ENCODE results near the gene TNFRSF18.
A peak's percentile ranks its signal among the peaks of the same experiment; 100 is the strongest.
"Not testable (repeated sequence)": the region's sequence is repeated elsewhere in the genome, so short reads cannot be mapped to it uniquely, and the experiment has no call there.

TNFRSF18 gene

DNA sequence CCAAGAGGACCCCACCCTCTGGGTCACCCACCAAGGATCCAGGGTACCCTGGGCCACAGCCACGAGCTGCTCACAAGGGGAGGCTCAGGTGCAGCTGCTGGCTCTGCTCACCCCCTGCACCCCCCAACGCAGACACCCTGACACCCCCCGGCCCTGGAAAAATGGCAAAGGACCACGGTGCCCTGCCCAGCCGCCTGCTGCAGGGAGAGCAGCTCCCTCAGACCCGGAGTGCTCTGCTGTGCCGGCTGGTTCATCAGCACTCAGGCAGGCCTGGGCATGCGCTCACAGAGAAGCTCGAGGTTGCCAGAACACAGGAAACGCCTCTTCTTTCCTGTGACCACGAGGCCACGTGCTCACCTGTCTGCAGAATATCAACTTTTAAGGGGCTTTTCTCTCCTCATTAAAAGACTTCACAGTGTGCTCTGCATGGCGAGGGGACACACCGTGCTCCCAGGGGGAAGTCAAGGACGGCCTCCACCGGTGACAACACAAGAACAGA is 44.4 kb upstream of the TNFRSF18 start:
- POLR2A ChIA-PET, result interaction anchor here (0.5 to 0.6 kb wide), 2 partner anchors 43 to 73 kb away, joined by 3 read pairs; no protein-coding TSS in a partner anchor
- DNase-seq (ENCODE audit: extremely low spot score), result peak; percentile 83
- TF ChIP-seq, protein P1, sequence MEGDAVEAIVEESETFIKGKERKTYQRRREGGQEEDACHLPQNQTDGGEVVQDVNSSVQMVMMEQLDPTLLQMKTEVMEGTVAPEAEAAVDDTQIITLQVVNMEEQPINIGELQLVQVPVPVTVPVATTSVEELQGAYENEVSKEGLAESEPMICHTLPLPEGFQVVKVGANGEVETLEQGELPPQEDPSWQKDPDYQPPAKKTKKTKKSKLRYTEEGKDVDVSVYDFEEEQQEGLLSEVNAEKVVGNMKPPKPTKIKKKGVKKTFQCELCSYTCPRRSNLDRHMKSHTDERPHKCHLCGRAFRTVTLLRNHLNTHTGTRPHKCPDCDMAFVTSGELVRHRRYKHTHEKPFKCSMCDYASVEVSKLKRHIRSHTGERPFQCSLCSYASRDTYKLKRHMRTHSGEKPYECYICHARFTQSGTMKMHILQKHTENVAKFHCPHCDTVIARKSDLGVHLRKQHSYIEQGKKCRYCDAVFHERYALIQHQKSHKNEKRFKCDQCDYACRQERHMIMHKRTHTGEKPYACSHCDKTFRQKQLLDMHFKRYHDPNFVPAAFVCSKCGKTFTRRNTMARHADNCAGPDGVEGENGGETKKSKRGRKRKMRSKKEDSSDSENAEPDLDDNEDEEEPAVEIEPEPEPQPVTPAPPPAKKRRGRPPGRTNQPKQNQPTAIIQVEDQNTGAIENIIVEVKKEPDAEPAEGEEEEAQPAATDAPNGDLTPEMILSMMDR (IDR thresholded peaks at IDR 0.05; ENCODE audit: control extremely low read depth, extremely low read depth, low read depth, missing control alignments), result no peak
- CTCF ChIA-PET, result interaction anchor here (0.9 to 3.7 kb wide), 27 partner anchors 9 to 270 kb away, joined by 3 to 54 read pairs (median 4); partner anchors contain the start of gene PERM1

DNA sequence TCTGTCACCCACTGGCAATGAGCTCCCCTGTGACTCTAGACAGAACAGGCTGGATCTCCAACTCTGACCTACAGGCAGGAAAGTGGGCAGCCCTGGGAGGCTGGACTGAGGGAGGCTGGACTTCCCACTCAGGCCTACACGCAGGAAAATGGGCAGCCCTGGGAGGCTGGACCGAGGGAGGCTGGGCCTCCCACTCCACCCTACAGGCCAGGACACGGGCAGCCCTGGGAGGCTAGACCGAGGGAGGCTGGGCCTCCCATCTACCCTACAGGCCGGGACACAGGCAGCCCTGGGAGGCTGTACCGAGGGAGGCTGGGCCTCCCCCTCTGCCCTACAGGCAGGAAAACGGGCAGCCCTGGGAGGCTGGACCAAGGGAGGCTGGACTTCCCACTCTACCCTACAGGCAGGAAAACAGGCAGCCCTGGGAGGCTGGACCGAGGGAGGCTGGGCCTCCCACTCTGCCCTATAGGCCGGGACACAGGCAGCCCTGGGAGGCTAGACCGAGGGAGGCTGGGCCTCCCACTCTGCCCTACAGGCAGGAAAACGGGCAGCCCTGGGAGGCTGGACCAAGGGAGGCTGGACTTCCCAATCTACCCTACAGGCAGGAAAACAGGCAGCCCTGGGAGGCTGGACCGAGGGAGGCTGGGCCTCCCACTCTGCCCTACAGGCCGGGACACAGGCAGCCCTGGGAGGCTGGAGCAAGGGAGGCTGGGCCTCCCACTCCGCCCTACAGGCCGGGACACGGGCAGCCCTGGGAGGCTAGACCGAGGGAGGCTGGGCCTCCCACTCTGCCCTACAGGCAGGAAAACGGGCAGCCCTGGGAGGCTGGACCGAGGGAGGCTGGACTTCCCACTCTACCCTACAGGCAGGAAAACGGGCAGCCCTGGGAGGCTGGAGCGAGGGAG is 41.9 kb upstream of the TNFRSF18 start:
- DNase-seq (ENCODE audit: extremely low spot score); CTCF ChIA-PET; POLR2A ChIA-PET: not testable (repeated sequence)

DNA sequence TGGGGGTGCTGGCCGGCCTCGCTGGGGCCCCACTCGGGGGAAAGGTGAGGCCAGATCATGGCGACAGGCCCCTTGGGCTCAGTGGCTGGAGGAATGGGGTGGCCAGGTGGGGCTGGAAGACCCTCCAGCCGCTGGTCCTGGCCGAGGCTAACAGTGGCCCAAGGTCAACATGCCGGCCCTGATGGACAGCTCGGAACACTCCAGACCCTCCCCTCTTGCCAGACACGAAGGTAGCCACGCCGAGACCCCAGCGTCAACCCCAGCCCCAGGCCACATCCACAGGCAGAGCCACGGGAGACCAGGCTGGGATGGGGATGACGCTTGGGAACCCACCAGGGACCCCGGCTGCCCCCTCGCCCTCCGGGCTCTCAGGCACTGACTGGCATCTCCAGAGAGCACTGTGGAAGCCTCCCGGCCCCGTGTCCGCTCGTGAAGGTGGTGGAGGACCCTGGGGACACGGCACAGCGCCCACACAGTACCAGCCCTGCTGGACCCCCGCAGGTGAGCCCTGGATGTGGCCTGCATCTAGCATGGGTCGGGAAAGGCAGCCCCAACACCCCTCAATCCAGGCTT is 41.0 kb upstream of the TNFRSF18 start:
- TF ChIP-seq, protein P1 (IDR thresholded peaks at IDR 0.05; ENCODE audit: control extremely low read depth, extremely low read depth, low read depth, missing control alignments), result no peak
- no peak for DNase-seq (ENCODE audit: extremely low spot score)
- CTCF ChIA-PET, result interaction anchor here (0.9 kb wide), 1 partner anchor 44 kb away, joined by 3 read pairs; no protein-coding TSS in a partner anchor
- POLR2A ChIA-PET, result no interaction called here

DNA sequence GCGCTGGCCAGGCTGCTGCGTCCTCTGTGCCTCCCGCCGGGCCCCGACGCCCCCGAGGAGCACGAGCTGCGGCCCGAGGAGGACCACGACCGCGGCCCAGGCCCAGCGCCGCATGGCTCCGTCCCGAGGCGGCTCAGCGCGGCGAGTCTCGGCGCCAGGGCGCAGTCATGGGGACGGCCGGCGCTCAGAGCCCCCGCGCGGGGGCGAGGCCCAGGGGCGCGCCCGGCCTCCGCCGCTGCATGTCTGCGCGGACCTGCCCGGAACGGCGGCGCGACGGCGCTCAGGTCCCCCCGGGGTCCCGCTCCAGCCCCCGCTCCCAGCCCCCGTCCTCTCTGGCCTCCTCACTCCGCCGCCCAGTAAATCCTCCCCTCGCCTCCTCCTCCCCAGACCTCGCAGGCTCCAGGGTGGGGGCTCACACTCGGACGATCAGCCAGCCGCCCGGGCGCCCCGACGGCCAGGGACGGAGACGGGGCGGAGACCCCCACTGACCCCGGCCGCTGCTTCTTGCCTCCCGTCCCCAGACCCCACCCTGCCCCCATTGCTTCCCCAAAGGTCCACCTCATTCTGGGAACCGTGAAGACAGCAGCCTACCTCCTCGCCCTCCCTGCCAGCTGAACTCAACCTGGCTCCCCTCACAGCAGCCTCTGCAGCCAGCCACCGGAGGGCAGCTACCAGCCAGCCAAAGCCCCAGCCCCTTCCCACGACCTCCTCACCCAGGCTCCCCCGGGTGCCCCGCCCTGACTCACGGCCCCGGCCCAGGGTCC is 40.4 kb upstream of the TNFRSF18 start, which contains the start of gene C1QTNF12:
Gene C1QTNF12, minus strand, starts transcription at position 146 of the 764 bp plus-strand sequence. Its CDS starts 32 bp downstream, at position 114.
- no peak for DNase-seq (ENCODE audit: extremely low spot score)
- ChIA-PET POLR2A (no interaction called here), CTCF (interaction anchor here (0.9 to 1.3 kb wide), 2 partner anchors 45 to 124 kb away, joined by 3 read pairs; no protein-coding TSS in a partner anchor)
- TF ChIP-seq, protein P1 (IDR thresholded peaks at IDR 0.05; ENCODE audit: control extremely low read depth, extremely low read depth, low read depth, missing control alignments), result no peak

DNA sequence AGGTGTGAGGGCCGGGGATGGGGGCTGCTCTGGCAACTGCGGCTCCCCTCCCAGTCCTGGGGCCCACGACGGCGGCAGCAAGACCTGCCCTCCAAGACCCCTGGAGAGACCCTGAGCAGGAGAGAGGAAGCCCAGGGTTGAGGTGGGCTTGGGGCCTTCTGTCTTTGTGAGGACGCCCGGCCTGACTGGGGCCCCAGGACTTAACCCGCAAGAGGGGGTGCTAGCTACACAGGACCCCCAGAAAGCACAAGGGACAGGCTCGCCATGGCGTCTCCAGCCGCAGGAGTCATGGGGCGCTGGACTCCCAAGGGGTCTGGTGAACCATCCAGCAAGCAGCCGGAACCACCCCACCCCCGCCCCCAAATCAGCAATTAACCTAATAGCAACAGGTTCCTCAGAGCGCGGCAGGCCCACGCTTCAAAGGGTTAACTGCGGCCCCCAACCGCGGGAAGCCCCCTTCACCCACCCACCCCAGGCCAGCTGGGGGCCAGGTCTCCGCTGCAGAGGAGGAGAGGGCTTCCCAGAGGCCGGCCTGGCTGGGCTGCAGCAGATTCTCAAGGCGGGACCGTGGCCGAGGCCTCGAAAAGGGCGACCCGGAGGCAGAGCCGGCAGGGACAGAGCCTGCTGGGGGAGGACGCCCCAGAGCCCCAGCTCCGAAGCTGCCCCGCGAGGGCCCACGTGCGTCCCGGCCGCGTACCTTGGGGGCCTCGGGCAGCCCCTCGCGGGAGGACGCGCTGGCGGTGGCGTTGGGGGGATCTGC is 39.6 kb upstream of the TNFRSF18 start:
- no peak for DNase-seq (ENCODE audit: extremely low spot score)
- ChIA-PET CTCF (interaction anchor here (1.3 kb wide), 1 partner anchor 124 kb away, joined by 3 read pairs; no protein-coding TSS in a partner anchor), POLR2A (no interaction called here)
- TF ChIP-seq, protein P1 (IDR thresholded peaks at IDR 0.05; ENCODE audit: control extremely low read depth, extremely low read depth, low read depth, missing control alignments), result no peak

DNA sequence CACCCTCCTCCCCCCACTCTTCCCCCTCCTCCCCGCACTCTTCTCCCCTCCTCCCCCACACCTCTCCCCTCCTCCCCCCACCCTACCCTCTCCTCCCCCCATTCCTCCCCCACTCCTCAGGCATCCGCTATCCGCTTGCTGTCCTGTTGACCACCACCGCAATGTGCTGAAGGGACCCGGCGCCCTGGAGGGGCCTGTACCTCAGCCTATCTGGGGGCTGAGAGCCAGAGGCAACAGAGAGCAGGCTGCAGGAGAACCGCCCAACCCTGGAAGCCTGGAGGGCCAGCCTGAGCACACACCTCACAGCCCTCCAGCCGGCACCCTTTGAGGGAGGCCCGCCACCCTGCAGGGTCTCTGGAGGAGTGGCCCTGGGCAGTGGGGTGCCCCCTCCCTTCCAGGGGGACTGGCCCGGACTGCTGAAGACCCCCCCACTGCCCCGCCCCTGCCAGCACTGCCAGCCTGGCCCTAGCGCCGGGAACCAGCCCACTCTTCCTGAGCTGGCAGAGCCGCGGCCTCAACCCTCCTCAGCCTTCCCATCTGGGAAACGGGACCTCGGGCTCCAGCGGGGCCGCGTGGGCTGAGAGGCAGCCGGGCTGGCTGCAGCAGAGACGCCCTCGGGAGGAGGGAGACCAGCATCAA is 38.9 kb upstream of the TNFRSF18 start:
- CTCF ChIA-PET, result no interaction called here
- DNase-seq (ENCODE audit: extremely low spot score), result no peak
- POLR2A ChIA-PET, result no interaction called here
- TF ChIP-seq, protein P1 (IDR thresholded peaks at IDR 0.05; ENCODE audit: control extremely low read depth, extremely low read depth, low read depth, missing control alignments), result no peak
